Small intestine (tissue), 7 donors: Measurements from ENCODE around the gene ABHD8. TPM values are rescaled to one million over a fixed set of nuclear protein-coding genes. Genes with fewer than 3 reads are reported as not detected.

Experiments
- DNase-seq, 2 donors: peaks; one replicate each; pipeline versions ENCODE4 v3.0.0 to v3.0.0-alpha.2; 2013
- FAIRE-seq: peaks from 2 replicates; lab custom pipeline; 2012; peaks lifted over from hg19 to GRCh38; lab: Jason Lieb, UNC
- H3K27ac ChIP-seq, 3 donors: one replicate each; pipeline ENCODE4 v1.5.1; 2013; ENCODE audit warnings: low read length in 2 of 3, mild to moderate bottlenecking in 2 of 3, control low read depth in 1 of 3, inconsistent platforms in 1 of 3, low read depth in 1 of 3, moderate library complexity in 1 of 3
- H3K27me3 ChIP-seq, 3 donors: one replicate each; pipeline ENCODE4 v1.6.1; 2013; ENCODE audit warnings: low read length in 3 of 3, inconsistent platforms in 1 of 3; ENCODE audit not compliant: control insufficient read depth in 3 of 3, insufficient read depth in 3 of 3
- H3K36me3 ChIP-seq, 3 donors: one replicate each; pipeline ENCODE4 v1.6.1; 2013; ENCODE audit warnings: low read length in 3 of 3, inconsistent platforms in 1 of 3, low read depth in 1 of 3, mild to moderate bottlenecking in 1 of 3, moderate library complexity in 1 of 3; ENCODE audit not compliant: control insufficient read depth in 3 of 3, insufficient read depth in 2 of 3
- H3K4me1 ChIP-seq, 3 donors: one replicate each; pipeline ENCODE4 v1.6.1; 2013; ENCODE audit warnings: low read length in 2 of 3, inconsistent platforms in 1 of 3, low read depth in 1 of 3, mild to moderate bottlenecking in 1 of 3, moderate library complexity in 1 of 3; ENCODE audit not compliant: control insufficient read depth in 3 of 3, insufficient read depth in 2 of 3
- H3K4me3 ChIP-seq, 3 donors: one replicate each; pipeline ENCODE4 v1.5.1; 2013; ENCODE audit warnings: low read length in 3 of 3, control low read depth in 1 of 3, inconsistent platforms in 1 of 3, low read depth in 1 of 3, mild to moderate bottlenecking in 1 of 3, moderate library complexity in 1 of 3
- H3K9me3 ChIP-seq, 2 donors: one replicate each; pipeline ENCODE4 v1.6.1; 2013; ENCODE audit warnings: low read depth in 1 of 2, low read length in 1 of 2; ENCODE audit not compliant: control insufficient read depth in 2 of 2, insufficient read depth in 1 of 2
- WGBS, 3 donors: extraction: QIAGEN DNeasy Blood & Tissue Kit; methylation state at CpG; one replicate each; pipeline ENCODE4 v1.1.7; 2013; 5-methylcytosine and 5-hydroxymethylcytosine counted together
- polyA plus RNA-seq, 4 donors: library from polyadenylated mRNA; stranded (reverse) in 3 of 4; unstranded in 1 of 4; fragments of 200-250 nt in 3 of 4; fragments of 120-200 nt in 1 of 4; gene quantifications; one replicate each; pipeline versions ENCODE4 v1.2.1 to v1.2.3, GENCODE V29; 2013
- donor health status: healthy with polysubstance abuse.
- donor health status: control.
- donor health status: control.
- donor health status: Bipolar disorder and iron deficiency.
- donor health status: healthy.

ABHD8 gene
- polyA plus RNA-seq, 4 donors = 2.2 to 5.1 (median 3.9) TPM

- Histone ChIP-seq H3K4me3 (no peak overlapping the region), H3K27ac (peak overlapping the region in 1 of 3 donors; percentile 27), H3K9me3 (no peaks in the 10 kb centered on the region), H3K4me1 (peaks cover 0 to 2% (median 0%) of the 10 kb centered on the region in 3 donors), H3K27me3 (peaks cover 0 to 12% (median 0%) of the 10 kb centered on the region in 3 donors), H3K36me3 (peaks cover 0 to 6% (median 0%) of the 10 kb centered on the region in 3 donors)
- DNase-seq (peak; percentile 60 to 79), FAIRE-seq (no peak)
- 14 to 16% (median 15%) methylated on average over 24 of the region's 24 CpGs for WGBS, 3 donors
Observed at GRCh38 chr19:17346109-17346671, 43.0 kb upstream of the ABHD8 start.

GRCh38 chr19:17341845-17342244 lies 38.6 kb upstream of the ABHD8 start:
- no peaks in the 10 kb centered on the region for H3K9me3 ChIP-seq
- H3K27ac ChIP-seq = no peak overlapping the region
- no peaks in the 10 kb centered on the region for H3K27me3 ChIP-seq
- H3K36me3 ChIP-seq = peaks cover 0 to 22% (median 0%) of the 10 kb centered on the region in 3 donors
- no peak for DNase-seq
- H3K4me1 ChIP-seq = peaks cover 3 to 9% (median 7%) of the 10 kb centered on the region in 3 donors
- no peak overlapping the region for H3K4me3 ChIP-seq
- no peak for FAIRE-seq
- 82 to 89% (median 88%) methylated on average over 7 of the region's 7 CpGs for WGBS, 3 donors

GRCh38 chr19:17341386-17341785 lies 38.2 kb upstream of the ABHD8 start:
- H3K4me3 ChIP-seq = no peak overlapping the region
- 93 to 97% (median 94%) methylated on average over 15 of the region's 15 CpGs for WGBS, 3 donors
- no peaks in the 10 kb centered on the region for H3K27me3 ChIP-seq
- H3K4me1 ChIP-seq = peaks cover 3 to 9% (median 7%) of the 10 kb centered on the region in 3 donors
- no peak overlapping the region for H3K27ac ChIP-seq
- FAIRE-seq (no peak), DNase-seq (no peak)
- H3K9me3 ChIP-seq = no peaks in the 10 kb centered on the region
- peaks cover 0 to 22% (median 0%) of the 10 kb centered on the region in 3 donors for H3K36me3 ChIP-seq

- Histone ChIP-seq H3K9me3 (no peaks in the 10 kb centered on the region), H3K27ac (no peak overlapping the region), H3K4me3 (no peak overlapping the region), H3K36me3 (peaks cover 0 to 22% (median 0%) of the 10 kb centered on the region in 3 donors), H3K27me3 (no peaks in the 10 kb centered on the region), H3K4me1 (peaks cover 3 to 12% (median 7%) of the 10 kb centered on the region in 3 donors)
- FAIRE-seq (no peak), DNase-seq (no peak)
- WGBS, 3 donors = 59 to 68% (median 67%) methylated on average over 16 to 17 of the region's 17 CpGs
Observed at GRCh38 chr19:17340871-17341357, 37.7 kb upstream of the ABHD8 start.

DNA sequence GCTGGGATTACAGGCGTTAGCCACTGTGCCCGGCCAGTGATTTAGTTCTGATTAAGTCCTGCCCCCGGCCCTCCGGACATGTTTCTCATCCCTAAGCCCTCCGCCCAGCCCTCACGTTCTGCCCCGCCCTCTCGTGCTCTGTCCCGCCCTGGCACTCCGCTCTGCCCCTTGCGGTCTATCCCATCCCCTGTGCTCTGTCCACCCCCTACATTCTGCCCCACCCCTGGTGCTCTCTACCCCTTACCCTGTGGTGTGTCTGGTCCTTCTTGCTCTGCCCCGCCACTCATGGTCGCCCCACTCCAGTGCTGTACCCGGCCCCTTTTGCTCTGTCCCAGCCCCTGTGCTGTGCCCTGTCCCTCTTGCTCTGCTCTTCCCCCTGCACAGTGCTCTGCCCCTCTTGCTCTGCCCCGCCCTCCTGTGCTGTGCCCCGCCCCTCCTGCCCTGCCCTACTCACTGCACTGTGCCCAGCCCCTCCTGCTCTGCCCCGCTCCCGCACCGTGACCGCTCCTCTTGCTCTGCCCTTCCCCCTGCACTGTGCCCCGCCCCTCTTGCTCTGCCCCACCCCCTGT lies 37.2 kb upstream of the ABHD8 start:
- no peak overlapping the region for H3K4me3 ChIP-seq
- peaks cover 3 to 12% (median 7%) of the 10 kb centered on the region in 3 donors for H3K4me1 ChIP-seq
- peak; percentile 81 to 82 for DNase-seq
- H3K36me3 ChIP-seq = peaks cover 0 to 22% (median 0%) of the 10 kb centered on the region in 3 donors
- no peaks in the 10 kb centered on the region for H3K9me3 ChIP-seq
- H3K27me3 ChIP-seq = no peaks in the 10 kb centered on the region
- 32 to 65% (median 43%) methylated on average over 19 to 21 of the region's 21 CpGs for WGBS, 3 donors
- H3K27ac ChIP-seq = no peak overlapping the region
- no peak for FAIRE-seq

DNA sequence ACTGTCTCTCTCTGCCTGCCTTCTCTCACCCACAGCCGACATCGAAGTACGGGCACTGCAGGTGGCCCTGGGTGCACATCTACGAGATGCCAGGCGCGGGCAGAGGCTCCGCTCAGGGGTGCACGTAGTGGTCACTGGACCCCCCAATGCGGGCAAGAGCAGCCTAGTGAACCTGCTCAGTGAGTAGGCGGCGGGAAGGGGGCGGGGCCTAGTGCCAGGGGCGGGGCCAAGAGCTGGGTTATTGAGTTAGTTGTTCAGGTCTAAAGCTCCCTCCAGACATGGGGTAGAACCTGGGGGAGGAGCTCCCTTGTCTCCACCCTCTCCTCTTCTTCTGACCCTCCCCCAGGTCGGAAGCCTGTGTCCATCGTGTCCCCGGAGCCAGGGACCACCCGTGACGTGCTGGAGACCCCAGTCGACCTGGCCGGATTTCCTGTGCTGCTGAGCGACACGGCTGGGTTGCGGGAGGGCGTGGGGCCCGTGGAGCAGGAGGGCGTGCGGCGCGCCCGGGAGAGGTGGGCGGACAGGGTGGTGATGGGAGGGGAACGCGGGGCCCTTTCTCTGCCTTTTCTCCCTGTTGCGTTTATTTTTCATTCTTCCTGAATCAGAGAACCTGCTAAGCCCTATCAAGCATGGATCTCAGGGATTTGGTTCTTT lies 36.0 kb upstream of the ABHD8 start:
- peaks cover 0 to 22% (median 0%) of the 10 kb centered on the region in 3 donors for H3K36me3 ChIP-seq
- peaks cover 5 to 17% (median 7%) of the 10 kb centered on the region in 3 donors for H3K4me1 ChIP-seq
- 89 to 92% (median 92%) methylated on average over 29 to 34 of the region's 34 CpGs for WGBS, 3 donors
- H3K4me3 ChIP-seq = no peak overlapping the region
- DNase-seq (no peak), FAIRE-seq (no peak)
- no peaks in the 10 kb centered on the region for H3K9me3 ChIP-seq
- H3K27me3 ChIP-seq = no peaks in the 10 kb centered on the region
- no peak overlapping the region for H3K27ac ChIP-seq

- H3K27me3 ChIP-seq = peaks cover 0 to 6% (median 0%) of the 10 kb centered on the region in 3 donors
- H3K27ac ChIP-seq = no peak overlapping the region
- peaks cover 5 to 22% (median 10%) of the 10 kb centered on the region in 3 donors for H3K4me1 ChIP-seq
- DNase-seq (no peak), FAIRE-seq (no peak)
- H3K9me3 ChIP-seq = no peaks in the 10 kb centered on the region
- peaks cover 0 to 22% (median 0%) of the 10 kb centered on the region in 3 donors for H3K36me3 ChIP-seq
- WGBS, 3 donors = 90 to 95% (median 91%) methylated on average over 26 to 30 of the region's 30 CpGs
- peak overlapping the region in 2 of 3 donors; percentile 45 to 93 for H3K4me3 ChIP-seq
Observed at GRCh38 chr19:17338433-17339078, 35.3 kb upstream of the ABHD8 start.
